A549 (cell line): ENCODE results near the gene PHF21A.

Experiments used
- CEBPB ChIP-seq, 2 experiments: fragments of >200 bp in 1 of 2; sonication (Bioruptor Twin) in 1 of 2; formaldehyde crosslinking in 1 of 2; IDR thresholded peaks; 2 replicates each; pipeline ENCODE4 v1.6.1; 2012 to 2016
- CHD2 ChIP-seq: fragments of 150-350 bp; IDR thresholded peaks from 2 replicates; pipeline ENCODE4 v1.6.1; 2014; ENCODE audit warnings: low read length; ENCODE audit not compliant: partially characterized antibody
- EP300 ChIP-seq, 2 experiments: fragments of >200 bp; sonication (Bioruptor Twin); formaldehyde crosslinking; IDR thresholded peaks; 2 replicates in 1 of 2; 3 replicates in 1 of 2; pipeline ENCODE4 v1.6.1; 2016 to 2017
- ESRRA ChIP-seq: fragments of 150-350 bp; IDR thresholded peaks from 2 replicates; pipeline ENCODE4 v1.6.1; 2014; ENCODE audit warnings: mild to moderate bottlenecking, low read length, borderline replicate concordance
- FOSL2 ChIP-seq, 2 experiments: fragments of 450-650 bp in 1 of 2; fragments of >200 bp in 1 of 2; sonication (Bioruptor Twin) in 1 of 2; formaldehyde crosslinking; IDR thresholded peaks; 2 replicates each; pipeline versions ENCODE4 v1.5.0 to v1.6.1; 2016 to 2020; ENCODE audit warnings: mild to moderate bottlenecking in 1 of 2, moderate library complexity in 1 of 2
- HOXA7 ChIP-seq: fragments of 250-450 bp; sonication (Bioruptor Pico); IDR thresholded peaks from 2 replicates; pipeline ENCODE4 v1.5.0; 2020; ENCODE audit warnings: mild to moderate bottlenecking, moderate library complexity
- KDM1A ChIP-seq: fragments of 200-600 bp; sonication (generic); IDR thresholded peaks from 2 replicates; pipeline ENCODE4 v1.6.1; 2016; ENCODE audit warnings: low read depth, mild to moderate bottlenecking
- POLR2A ChIP-seq: IDR thresholded peaks from 2 replicates; pipeline ENCODE4 v1.6.1; 2012; ENCODE audit warnings: mild to moderate bottlenecking, low read length
- POLR2AphosphoS2 ChIP-seq: conservative IDR thresholded peaks from 2 replicates; pipeline ENCODE4 v1.6.1; 2012; ENCODE audit warnings: low read length, improper control_type of control experiment, inconsistent platforms
- RAD21 ChIP-seq, 2 experiments: fragments of >200 bp in 1 of 2; sonication (Bioruptor Twin) in 1 of 2; formaldehyde crosslinking in 1 of 2; IDR thresholded peaks in 1 of 2; conservative IDR thresholded peaks in 1 of 2; 2 replicates in 1 of 2; 3 replicates in 1 of 2; pipeline ENCODE4 v1.6.1; 2012 to 2018; ENCODE audit warnings: inconsistent platforms in 1 of 2
- RCOR1 ChIP-seq: fragments of 150-350 bp; IDR thresholded peaks from 2 replicates; pipeline ENCODE4 v1.6.1; 2014; ENCODE audit warnings: antibody characterized with exemption, low read length, low read depth
- ZFP36 ChIP-seq: fragments of 450-650 bp; IDR thresholded peaks from 2 replicates; pipeline ENCODE4 v1.6.1; 2014; ENCODE audit warnings: borderline replicate concordance; ENCODE audit not compliant: partially characterized antibody
- TF ChIP-seq, protein P1 (sequence below): fragments of >200 bp; sonication (Bioruptor Twin); formaldehyde crosslinking; IDR thresholded peaks from 3 replicates; pipeline ENCODE4 v1.5.1; 2016

GRCh38 chr11:46063138-46063537 is 58.1 kb downstream of the PHF21A start:
- no peak for TF ChIP-seq CHD2
- TF ChIP-seq, protein P1, sequence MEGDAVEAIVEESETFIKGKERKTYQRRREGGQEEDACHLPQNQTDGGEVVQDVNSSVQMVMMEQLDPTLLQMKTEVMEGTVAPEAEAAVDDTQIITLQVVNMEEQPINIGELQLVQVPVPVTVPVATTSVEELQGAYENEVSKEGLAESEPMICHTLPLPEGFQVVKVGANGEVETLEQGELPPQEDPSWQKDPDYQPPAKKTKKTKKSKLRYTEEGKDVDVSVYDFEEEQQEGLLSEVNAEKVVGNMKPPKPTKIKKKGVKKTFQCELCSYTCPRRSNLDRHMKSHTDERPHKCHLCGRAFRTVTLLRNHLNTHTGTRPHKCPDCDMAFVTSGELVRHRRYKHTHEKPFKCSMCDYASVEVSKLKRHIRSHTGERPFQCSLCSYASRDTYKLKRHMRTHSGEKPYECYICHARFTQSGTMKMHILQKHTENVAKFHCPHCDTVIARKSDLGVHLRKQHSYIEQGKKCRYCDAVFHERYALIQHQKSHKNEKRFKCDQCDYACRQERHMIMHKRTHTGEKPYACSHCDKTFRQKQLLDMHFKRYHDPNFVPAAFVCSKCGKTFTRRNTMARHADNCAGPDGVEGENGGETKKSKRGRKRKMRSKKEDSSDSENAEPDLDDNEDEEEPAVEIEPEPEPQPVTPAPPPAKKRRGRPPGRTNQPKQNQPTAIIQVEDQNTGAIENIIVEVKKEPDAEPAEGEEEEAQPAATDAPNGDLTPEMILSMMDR: no peak
- no peak for TF ChIP-seq RCOR1
- no peak for TF ChIP-seq CEBPB (IDR thresholded peaks at IDR 0.05)
- no peak for TF ChIP-seq POLR2AphosphoS2
- no peak for TF ChIP-seq EP300 (IDR thresholded peaks at IDR 0.05)
- no peak for TF ChIP-seq POLR2A
- no peak for TF ChIP-seq ESRRA
- no peak for TF ChIP-seq RAD21 (conservative IDR thresholded peaks at IDR 0.05 in 1 of 2, IDR thresholded peaks at IDR 0.05 in 1 of 2)
- TF ChIP-seq FOSL2 (IDR thresholded peaks at IDR 0.05): no peak
- no peak for TF ChIP-seq FOSL2 (CRISPR knock-in tag; IDR thresholded peaks at IDR 0.05)
- TF ChIP-seq KDM1A: no peak
- no peak for TF ChIP-seq ZFP36
- TF ChIP-seq HOXA7 (CRISPR knock-in tag): no peak
